Psoas muscle (tissue), 8 donors: ENCODE results near the gene WDSUB1. TPM values are rescaled to one million over a fixed set of nuclear protein-coding genes. Genes with fewer than 3 reads are reported as not detected.

ENCODE experiments used
- ATAC-seq, 4 donors: fragments of 200-7000 bp; cut with Tn5 transposase; one replicate each; pipeline ENCODE4 v1.9.1; 2020; ENCODE audit warnings: moderate library complexity in 3 of 4, mild to moderate bottlenecking in 2 of 4
- DNase-seq, 2 donors: peaks; one replicate each; pipeline ENCODE4 v3.0.0-alpha.2; 2020
- H3K27ac ChIP-seq: fragments of 200-600 bp; one replicate; pipeline ENCODE4 v1.8.0; 2022
- H3K27me3 ChIP-seq, 3 donors: fragments of 200-600 bp in 1 of 3; one replicate each; pipeline versions ENCODE4 v1.6.1 to v1.8.0; 2013 to 2022; ENCODE audit warnings: low read length in 2 of 3, mild to moderate bottlenecking in 2 of 3, moderate library complexity in 1 of 3; ENCODE audit not compliant: insufficient read depth in 3 of 3
- H3K36me3 ChIP-seq, 2 donors: fragments of 200-600 bp in 1 of 2; one replicate each; pipeline versions ENCODE4 v1.6.1 to v1.8.0; 2013 to 2022; ENCODE audit warnings: low read depth in 1 of 2, mild to moderate bottlenecking in 1 of 2, moderate library complexity in 1 of 2; ENCODE audit not compliant: insufficient read depth in 1 of 2
- H3K4me1 ChIP-seq: fragments of 200-600 bp; one replicate; pipeline ENCODE4 v1.8.0; 2022
- H3K4me3 ChIP-seq: fragments of 200-600 bp; one replicate; pipeline ENCODE4 v1.8.0; 2022; ENCODE audit warnings: mild to moderate bottlenecking
- H3K9me3 ChIP-seq: fragments of 200-600 bp; one replicate; pipeline ENCODE4 v1.8.0; 2022
- WGBS, 3 donors: extraction: QIAGEN DNeasy Blood & Tissue Kit; methylation state at CpG; one replicate each; pipeline versions ENCODE4 v1.1.6 to v1.1.7; 2013; 5-methylcytosine and 5-hydroxymethylcytosine counted together
- intact Hi-C, 2 donors: fragments of 100-400 bp; cut with DNase I; formaldehyde crosslinking; loops; one replicate each; pipeline versions ENCODE4 v1.11.0 to v1.14.2; 2022
- polyA plus RNA-seq, 3 donors: library from polyadenylated mRNA; stranded (reverse); fragments of 200-250 nt; gene quantifications; one replicate each; pipeline ENCODE4 v1.2.3, GENCODE V29; 2013
- total RNA-seq, 4 donors: library from RNA; stranded (reverse); fragmentation: NEBNext Ultra II Directional in 2 of 4; extraction: Animal tissue kit (Norgen Biotek cat#: 25700) in 2 of 4; gene quantifications; one replicate each; pipeline versions ENCODE4 v1.2.1 to v1.2.4, GENCODE V29; 2021 to 2023
- TF ChIP-seq, protein P1 (sequence below): fragments of 200-600 bp; IDR thresholded peaks from one replicate; pipeline ENCODE4 v1.8.0; 2022; ENCODE audit warnings: antibody characterized with exemption
- donor health status: healthy with polysubstance abuse.
- donor health status: DM: no; HTN: no; CAD: no; lungs with moderate emphysema.
- donor health status: Bipolar disorder and iron deficiency.
- donor health status: healthy.
- donor health status: DM: yes; HTN: yes; CAD: no.
- donor health status: DM: no; HTN: no; CAD: no.
- donor health status: DM: no; HTN: no; CAD: no.
- donor health status: DM: yes; HTN: yes; CAD: no.

WDSUB1 gene
- total and polyA plus RNA-seq, 7 donors = 3.5 to 4.9 (median 4.4) TPM

DNA sequence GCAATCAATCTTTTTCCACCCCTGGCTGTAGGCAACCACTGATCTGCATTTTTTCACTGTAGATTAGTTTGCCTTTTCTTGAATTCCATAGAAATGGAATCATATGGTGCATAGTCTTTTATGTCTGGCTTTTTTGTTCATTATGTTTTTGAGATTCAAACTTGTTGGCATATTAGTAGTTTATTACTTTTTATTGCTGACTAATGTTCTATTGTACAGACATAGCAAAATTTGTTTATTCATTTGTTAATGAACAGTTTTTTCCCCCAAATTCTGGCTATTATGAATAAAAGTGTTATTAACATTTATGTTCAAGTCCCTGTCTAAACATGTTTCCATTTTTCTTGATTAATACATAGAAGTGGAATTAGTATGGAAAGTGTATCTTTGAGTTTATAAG lies 21.4 kb upstream of the WDSUB1 start:
- intact Hi-C loops = no loop called here
- Histone ChIP-seq H3K27me3 (no peaks in the 10 kb centered on the region), H3K4me3 (no peak overlapping the region), H3K27ac (no peak overlapping the region), H3K36me3 (no peaks in the 10 kb centered on the region), H3K4me1 (no peaks in the 10 kb centered on the region), H3K9me3 (no peaks in the 10 kb centered on the region)
- ATAC-seq (no peak), DNase-seq (no peak)
- TF ChIP-seq, protein P1, sequence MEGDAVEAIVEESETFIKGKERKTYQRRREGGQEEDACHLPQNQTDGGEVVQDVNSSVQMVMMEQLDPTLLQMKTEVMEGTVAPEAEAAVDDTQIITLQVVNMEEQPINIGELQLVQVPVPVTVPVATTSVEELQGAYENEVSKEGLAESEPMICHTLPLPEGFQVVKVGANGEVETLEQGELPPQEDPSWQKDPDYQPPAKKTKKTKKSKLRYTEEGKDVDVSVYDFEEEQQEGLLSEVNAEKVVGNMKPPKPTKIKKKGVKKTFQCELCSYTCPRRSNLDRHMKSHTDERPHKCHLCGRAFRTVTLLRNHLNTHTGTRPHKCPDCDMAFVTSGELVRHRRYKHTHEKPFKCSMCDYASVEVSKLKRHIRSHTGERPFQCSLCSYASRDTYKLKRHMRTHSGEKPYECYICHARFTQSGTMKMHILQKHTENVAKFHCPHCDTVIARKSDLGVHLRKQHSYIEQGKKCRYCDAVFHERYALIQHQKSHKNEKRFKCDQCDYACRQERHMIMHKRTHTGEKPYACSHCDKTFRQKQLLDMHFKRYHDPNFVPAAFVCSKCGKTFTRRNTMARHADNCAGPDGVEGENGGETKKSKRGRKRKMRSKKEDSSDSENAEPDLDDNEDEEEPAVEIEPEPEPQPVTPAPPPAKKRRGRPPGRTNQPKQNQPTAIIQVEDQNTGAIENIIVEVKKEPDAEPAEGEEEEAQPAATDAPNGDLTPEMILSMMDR = no peak

DNA sequence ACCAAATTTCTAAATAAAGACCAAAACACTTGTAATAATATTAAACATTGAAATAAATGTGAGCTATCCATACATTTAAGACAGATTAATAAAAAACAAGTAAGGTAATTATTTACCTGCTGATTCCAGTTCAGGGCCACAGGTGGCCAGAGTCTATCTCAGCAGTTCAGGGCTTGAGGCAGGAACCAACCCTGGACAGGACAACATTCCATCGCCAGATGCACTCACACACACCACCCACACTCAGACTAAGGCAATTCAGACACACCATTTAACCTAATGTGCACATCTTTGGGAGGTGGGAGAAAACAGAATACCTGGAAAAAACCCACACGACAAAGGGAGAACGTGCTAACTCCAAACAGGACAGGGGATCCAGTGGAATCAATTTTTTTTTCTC lies 14.1 kb upstream of the WDSUB1 start:
- no peak overlapping the region for H3K27ac ChIP-seq
- H3K36me3 ChIP-seq = no peaks in the 10 kb centered on the region
- WGBS, 3 donors = 74 to 82% (median 80%) methylated on average over 3 of the region's 3 CpGs
- no peaks in the 10 kb centered on the region for H3K4me1 ChIP-seq
- ATAC-seq (no peak), DNase-seq (no peak)
- intact Hi-C loops = no loop called here
- no peaks in the 10 kb centered on the region for H3K27me3 ChIP-seq
- no peak overlapping the region for H3K4me3 ChIP-seq
- H3K9me3 ChIP-seq = no peaks in the 10 kb centered on the region
- TF ChIP-seq, protein P1 = no peak

DNA sequence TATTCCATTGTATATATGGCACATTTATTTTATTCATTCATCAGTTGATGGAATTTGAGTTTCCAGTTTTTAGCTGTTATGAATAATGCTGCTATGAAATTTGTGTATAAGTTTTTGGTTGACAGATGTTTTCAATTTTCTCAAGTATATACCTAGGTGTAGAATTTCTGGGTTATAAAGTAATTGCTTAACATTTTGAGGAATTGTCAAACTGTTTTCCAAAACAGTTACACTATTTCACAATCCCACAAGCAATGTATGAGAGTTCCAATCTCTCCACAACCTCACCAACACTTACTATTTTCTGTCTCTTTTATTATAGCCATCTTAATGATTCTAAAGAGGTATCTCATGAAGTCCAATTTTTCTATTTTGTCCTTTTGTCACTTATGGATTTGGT lies 12.5 kb upstream of the WDSUB1 start:
- DNase-seq = no peak
- no peaks in the 10 kb centered on the region for H3K36me3 ChIP-seq
- H3K27me3 ChIP-seq = no peaks in the 10 kb centered on the region
- no peak for ATAC-seq
- H3K27ac ChIP-seq = no peak overlapping the region
- no peaks in the 10 kb centered on the region for H3K9me3 ChIP-seq
- TF ChIP-seq, protein P1 = no peak
- H3K4me3 ChIP-seq = no peak overlapping the region
- intact Hi-C loops = no loop called here
- no peaks in the 10 kb centered on the region for H3K4me1 ChIP-seq

DNA sequence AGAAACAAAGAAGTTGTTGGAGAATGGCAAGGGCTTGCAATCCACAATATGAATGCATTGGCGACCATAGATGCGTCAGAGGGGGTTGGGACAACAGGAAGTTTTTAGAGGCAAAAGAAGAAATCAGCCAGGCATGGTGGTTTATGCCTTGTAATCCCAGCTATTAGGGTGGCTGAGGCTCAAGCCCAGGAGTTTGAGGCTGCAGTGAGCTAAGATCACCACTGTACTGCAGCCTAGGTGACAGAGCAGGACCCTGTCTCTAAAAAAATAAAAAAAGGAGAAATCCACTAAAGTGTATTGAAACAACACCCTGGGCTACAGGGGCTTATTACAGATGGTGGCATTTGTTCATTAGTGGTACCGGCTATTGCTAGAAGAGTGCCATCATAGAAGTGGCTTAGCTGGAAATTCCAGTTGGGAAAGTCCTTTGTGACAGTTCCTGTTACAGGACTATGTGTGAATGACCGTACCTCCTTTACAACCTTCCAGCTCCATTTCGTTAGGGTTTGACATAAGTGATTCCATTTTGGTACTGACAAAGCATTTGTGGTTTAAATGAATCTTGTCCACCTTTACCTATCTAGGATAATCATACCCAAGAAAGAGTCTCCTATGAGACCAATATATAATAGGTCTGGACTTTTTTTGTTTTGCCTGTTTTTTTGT lies 10.7 kb upstream of the WDSUB1 start:
- TF ChIP-seq, protein P1 = no peak
- Histone ChIP-seq H3K27ac (no peak overlapping the region), H3K36me3 (no peaks in the 10 kb centered on the region), H3K9me3 (no peaks in the 10 kb centered on the region), H3K4me3 (no peak overlapping the region), H3K4me1 (no peaks in the 10 kb centered on the region), H3K27me3 (no peaks in the 10 kb centered on the region)
- intact Hi-C loops = no loop called here
- 93 to 94% (median 93%) methylated on average over 5 of the region's 5 CpGs for WGBS, 3 donors
- DNase-seq = no peak
- ATAC-seq = no peak

DNA sequence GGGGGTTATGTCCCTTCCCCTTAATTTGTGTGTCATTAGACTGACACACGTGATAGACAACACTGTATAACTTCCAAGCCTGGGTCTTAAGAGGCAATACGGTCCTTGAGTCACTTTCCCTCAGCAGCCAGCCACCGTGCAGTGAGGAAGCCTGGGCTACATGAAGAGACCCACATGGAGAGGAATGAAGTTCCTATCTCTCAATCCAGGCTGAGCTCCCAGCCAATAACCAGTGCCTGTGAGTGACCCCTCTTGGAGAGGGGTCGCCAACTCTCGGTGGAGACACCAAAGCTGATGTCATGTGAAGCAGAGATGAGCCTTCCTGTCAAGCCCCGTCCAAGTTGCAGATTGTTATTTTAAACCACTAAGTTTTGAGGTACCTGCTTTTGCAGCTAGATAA lies 5.7 kb upstream of the WDSUB1 start:
- ATAC-seq (no peak), DNase-seq (no peak)
- Histone ChIP-seq H3K27ac (no peak overlapping the region), H3K27me3 (no peaks in the 10 kb centered on the region), H3K4me3 (no peak overlapping the region), H3K36me3 (no peaks in the 10 kb centered on the region), H3K4me1 (no peaks in the 10 kb centered on the region), H3K9me3 (no peaks in the 10 kb centered on the region)
- TF ChIP-seq, protein P1 = no peak
- intact Hi-C loops = no loop called here
- 61 to 71% (median 63%) methylated on average over 6 of the region's 6 CpGs for WGBS, 3 donors
